HG02870 (cell line): Measurements from ENCODE around the gene MEG3.

Experiments
- ATAC-seq: cut with Tn5 transposase; IDR thresholded peaks from one replicate; pipeline ENCODE4 v1.9.1; 2021; ENCODE audit warnings: mild to moderate bottlenecking, moderate library complexity; ENCODE audit not compliant: unreplicated experiment

MEG3 gene

GRCh38 chr14:100862277-100862676 is 36.4 kb downstream of the MEG3 start:
- ATAC-seq = no peak

- no peak for ATAC-seq
These were observed 36.9 kb downstream of the MEG3 start for GRCh38 chr14:100862793-100863192.

DNA sequence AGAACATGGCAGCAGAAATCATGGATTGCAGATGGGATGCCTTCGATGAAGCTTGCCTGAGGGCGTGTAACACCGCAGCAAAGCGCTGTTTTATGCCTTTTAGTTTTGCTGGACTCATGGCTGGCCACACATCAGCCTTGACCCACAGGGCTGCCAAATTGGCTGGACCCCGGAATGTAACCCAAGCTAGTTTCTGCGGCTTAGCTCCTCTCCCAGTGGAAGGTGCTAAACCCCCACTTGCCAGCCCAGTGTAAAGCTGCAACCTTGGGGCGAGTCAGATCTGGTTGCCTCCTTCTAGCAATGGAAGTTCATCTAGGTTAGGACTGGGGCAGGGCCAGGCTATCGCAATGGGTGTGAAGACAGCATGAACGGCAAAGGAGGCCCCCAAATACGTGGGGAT is 38.3 kb downstream of the MEG3 start:
- no peak for ATAC-seq

DNA sequence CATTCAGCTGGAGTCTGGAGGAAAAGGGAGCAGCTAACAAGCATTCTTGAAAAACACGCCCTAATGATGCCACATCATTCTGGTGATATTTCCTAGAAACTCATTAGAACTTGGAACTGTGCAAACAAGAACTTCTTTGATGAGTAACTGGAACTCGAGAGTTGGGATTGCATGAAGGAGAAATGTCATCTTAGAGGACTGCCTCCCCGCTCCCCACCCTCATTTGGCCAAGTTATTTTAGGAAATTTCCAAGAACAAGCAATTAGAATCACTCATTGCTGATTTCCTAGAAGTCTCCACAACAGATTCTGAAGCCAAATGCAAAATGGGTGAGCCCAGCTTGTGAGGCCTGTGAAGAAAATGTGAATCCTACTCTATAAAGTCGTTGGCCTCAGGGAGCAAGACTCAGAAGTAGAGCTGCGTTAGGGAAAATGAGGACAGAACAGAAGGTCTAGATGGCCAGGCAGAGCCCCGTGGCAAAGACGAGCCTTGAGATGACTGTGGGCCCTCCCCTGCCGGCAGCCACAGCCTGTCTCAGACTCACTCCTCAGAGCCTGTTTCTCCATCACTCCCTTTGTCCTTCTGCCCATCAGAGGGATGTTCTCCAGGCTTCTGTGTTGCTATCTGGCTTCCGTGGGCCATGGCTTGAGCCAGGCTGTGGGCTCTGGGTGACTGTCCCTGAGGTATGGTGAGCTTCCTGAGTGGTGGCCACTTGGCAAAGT is 39.2 kb downstream of the MEG3 start:
- ATAC-seq = no peak

DNA sequence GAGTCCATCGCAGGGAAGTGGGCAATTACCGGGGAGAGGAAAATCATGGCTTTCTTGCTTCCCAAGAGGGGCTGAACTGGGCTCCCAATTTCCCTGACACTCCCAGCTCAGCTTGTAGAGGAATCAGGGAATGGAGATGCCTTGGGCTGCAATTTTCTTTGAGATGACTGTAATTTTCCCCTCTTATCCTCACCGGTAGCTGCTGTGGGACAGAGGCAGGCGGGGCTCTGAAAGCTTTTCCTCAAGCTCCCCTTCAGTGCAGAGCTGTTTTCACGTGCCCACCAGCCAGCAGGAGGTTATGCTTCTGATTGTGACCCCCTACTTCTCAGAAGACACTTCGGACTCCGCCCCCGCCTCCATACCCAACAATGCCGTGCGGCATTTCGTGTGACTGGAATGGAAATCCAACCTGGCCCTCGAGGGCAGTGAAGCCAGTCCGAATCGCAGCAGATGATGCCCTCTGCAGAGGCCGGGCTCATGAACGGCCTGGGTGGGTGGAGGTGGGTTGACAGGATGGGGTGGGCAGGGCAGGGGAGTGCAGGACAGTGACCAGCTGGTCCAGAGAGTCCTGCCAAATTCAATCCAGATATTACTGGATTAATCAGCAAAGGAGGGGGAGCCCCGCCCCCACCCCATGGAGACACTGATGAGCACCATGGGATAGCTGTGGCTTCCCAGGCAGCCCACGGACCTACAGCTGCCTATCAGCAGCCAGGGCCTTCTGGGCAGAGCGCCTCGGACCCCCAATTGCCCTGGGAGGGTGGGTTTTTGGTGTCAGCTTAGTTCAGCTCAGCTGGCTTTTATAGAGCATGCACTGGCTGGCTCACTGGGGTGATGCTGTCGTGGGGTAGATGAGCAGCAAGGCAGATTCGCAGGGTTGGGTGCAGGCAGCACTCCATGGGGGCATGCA is 40.0 kb downstream of the MEG3 start:
- no peak for ATAC-seq

DNA sequence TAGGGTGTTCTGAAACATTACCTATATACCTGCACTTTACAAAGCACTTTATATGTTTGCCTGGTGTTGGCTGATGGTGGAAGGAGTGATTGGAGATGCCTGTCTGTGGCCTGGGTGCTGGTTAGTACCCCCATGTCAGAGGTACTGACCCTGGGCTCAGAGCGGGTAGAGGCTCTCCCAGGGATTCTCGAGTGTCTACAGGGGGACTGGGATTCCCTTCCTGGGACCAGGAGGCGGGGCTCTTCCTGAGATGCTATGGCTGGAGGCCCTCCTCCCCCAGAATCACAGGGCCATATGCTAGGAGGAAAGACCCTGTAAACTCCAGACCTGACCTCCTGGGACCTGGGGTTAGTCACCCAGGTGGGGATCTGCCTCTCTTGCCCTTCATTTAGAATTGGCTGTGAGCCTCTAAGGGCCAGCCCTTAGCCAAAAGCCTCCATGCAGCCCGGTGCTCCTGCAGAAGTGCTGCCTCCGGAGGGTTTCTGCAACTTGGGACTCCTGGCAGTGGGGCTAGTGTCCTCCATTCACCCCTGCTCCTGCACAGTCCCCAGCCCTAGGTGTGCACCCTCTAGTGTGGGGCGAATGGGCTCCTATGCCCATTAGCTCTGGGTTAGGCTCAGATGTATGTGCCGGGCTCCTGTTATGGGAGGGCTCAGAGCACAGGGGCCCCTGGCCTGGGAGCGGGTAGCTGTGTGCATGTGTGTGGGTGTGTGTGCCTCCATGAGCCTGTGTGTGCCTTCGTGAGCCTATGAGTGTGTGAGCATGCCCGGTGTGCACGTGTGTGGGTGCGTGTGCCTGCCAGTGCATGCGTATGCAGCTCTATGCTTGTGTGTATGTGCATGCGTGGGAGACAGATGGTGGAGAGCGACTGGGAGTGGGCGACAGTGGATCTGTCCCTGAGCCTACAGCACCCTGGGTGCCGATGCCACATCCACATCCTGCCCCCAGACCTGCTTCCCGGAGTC is 41.0 kb downstream of the MEG3 start:
- no peak for ATAC-seq

GRCh38 chr14:100867631-100868315 is 41.9 kb downstream of the MEG3 start:
- ATAC-seq = no peak

DNA sequence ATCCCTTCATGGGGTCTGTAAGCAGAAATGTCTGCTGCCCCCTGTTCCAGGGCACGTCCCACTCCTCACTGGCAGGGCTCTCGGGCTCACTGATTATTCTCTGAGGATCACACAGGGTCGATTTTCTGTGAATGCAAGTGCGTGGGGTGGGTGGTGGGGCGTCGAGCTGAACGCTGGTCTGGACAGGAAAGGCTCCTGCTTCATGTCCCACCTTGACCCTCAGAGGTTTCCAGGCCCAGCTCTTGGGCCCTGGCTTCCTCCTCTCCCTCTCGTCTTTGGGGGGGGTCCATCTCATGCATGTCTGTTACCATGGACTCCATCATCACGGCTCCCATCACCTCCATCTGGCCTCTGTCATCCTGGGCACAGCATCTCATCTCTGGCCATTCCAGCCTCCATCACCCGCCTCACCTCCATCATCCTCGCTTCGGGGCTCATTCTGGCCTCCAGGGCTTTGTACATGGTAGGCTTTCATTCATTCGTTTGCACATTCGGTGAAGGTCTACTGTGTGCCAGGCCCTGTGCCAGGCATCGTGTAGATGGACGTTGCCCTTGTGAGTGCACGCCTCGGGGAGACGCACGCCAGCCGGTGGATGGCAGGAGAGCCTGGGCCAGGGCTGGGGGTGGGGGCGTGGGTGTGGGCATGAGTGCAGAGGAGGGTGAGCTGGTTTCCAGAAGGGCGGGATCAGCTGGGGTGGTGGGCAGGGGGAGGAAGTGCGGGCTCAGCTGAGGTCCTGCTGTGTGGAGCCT is 42.9 kb downstream of the MEG3 start:
- no peak for ATAC-seq

GRCh38 chr14:100871234-100872186 is 45.6 kb downstream of the MEG3 start:
- no peak for ATAC-seq

DNA sequence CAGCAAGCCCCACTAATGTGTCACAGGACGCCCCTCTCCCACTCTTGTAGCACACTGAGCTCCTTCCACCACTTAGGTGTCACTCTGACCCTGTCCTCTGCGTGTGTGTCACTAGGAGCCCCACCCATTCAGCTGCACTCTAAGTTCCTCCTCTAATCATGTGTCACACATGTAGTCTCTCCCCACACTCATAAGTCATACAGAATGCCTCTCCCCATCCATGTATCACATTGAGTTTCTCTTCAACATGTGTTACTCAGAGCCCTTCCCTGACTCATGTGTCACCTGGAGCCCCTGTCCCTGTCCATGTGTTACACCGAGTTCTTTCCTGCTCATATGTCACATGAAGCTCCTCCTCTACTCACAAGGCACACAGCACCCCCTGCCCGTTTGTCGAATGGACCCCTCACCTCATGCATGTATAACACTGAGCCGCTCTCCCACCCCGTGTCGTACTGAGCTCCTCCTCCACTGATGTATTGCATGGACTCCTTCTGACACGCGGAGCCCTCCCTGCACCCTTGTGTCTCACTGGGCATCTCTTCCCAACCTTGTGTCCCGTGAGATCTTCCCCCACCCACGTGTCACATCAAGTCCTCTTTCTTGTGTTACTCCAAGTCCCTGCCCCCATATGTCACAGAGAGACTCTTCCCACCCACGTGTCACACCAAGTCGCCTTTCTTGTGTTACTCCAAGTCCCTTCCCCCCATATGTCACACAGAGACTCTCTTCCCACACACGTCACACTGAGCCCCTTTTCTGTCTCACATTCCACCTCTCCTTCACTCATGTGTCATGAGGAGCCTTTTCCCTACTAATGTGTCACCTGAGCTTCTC is 46.6 kb downstream of the MEG3 start:
- ATAC-seq = no peak

- no peak for ATAC-seq
These were observed 47.2 kb downstream of the MEG3 start for GRCh38 chr14:100873096-100873482.

DNA sequence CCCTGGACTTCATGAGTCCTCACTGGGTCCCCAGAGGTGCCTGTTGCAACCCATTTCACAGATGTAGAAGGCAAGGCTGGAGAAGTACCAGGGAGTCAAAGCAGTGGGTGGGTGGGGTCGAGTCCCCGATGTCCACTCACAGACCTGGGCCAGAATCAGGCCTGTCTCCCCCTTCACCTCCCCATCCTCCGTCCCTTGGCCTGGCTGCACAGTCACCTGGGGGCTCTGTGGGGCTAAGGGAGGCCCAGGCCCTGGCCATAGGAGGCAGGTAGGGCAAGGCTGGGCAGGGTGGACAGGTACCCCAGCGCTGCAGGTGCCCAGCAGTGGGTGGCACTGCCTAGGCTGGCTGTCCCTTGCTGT is 48.1 kb downstream of the MEG3 start:
- ATAC-seq = no peak

DNA sequence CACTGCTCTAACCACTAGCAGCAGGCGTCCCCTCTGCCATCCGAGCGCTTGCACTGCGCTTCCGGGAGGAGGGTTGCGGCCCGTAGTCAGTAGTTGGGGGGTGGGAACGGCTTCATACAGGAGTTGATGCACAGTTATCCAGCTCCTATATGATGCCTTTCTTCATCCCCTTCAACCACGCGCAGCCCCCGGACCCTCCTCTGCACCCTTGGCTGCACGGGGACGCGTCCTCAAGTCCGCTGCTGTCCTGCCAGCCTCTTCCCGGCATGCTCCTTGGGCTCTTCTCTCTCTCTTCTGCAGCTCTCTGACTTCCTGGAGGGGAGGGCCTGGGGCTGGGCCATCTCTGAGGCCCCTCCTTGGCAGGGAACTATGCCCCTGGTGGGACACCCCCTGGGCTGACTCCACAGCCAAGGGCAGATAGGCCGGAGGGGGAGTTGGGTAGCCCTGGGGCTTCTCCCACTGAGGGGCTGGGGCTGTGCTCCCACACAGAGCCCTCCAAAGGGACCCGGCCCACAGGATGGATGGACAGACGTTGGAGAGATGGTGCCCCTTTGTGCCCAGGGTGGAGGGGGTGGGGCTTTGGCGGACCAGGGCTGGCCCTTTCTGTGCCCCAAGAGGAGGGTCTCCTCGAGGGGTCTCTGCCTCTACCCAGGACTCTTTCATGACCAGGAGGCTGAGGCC is 48.6 kb downstream of the MEG3 start:
- ATAC-seq = no peak

GRCh38 chr14:100875126-100875525 is 49.2 kb downstream of the MEG3 start:
- ATAC-seq = no peak

GRCh38 chr14:100875861-100876590 is 50.1 kb downstream of the MEG3 start:
- no peak for ATAC-seq

- ATAC-seq = no peak
These were observed 52.6 kb downstream of the MEG3 start for GRCh38 chr14:100878271-100879146.
